ENCODE data around the gene KCNT1.

Gene KCNT1

DNA sequence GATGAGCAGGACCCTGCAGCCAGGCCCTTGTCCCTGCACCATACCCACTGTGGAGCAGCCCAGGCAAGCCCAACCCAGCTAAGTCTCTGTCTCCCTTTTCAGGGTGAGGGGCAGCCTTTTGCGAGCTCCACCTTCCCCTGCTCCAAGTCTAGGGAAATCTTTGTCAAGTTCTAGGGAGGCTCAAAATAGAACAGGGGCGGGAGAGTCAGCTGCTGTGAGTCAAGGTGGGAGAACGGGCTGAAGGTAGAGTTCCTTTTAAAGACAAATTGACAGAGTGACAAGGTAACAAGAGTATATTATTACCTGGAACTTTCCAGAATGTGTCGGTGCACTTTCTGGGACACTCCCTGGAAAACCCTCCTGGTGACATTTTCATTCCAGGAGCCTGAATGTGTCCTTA is 64.7 kb downstream of the KCNT1 start:
- Histone ChIP-seq H3K9me3 (ENCODE audit: insufficient read depth, low read depth, low read length) (peaks cover 13% of the 10 kb centered on the region; the same call in 1 of the 2 replicates), H3K36me3 (ENCODE audit: insufficient read depth, low read depth, low read length) (no peaks in the 10 kb centered on the region), H3K27me3 (ENCODE audit: insufficient read depth, low read length) (no peaks in the 10 kb centered on the region), H3K4me1 (ENCODE audit: insufficient read depth, low read length) (no peaks in the 10 kb centered on the region), H3K4me3 (ENCODE audit: low read length) (no peak overlapping the region), H3K9ac (ENCODE audit: low read depth, low read length) (no peak overlapping the region), H3K27ac (ENCODE audit: low read length) (no peak overlapping the region)

DNA sequence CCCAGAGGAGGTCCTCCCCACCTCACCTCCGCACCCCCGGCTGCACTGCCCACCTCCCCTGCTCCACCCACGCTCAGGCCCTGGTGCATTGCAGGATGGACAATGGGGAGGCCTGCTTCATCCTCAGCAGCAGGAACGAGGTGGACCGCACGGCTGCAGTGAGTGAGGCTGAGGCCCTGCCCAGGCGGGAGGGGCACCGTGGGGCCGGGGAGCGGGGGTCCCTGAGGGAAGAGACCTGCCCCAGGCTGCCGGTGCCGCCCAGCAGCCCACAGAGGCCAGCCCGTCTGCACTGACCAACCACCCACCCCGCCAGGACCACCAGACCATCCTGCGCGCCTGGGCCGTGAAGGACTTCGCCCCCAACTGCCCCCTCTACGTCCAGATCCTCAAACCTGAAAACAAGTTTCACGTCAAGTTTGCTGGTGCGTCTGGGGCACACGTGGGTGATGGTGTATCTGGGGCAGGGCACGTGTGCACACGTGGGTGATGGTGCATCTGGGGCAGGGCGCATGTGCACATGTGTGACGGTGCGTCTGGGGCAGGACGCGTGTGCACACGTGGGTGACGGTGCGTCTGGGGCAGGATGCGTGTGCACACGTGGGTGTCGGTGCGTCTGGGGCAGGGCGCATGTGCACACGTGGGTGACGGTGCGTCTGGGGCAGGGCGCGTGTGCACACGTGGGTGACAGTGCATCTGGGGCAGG is 66.7 kb downstream of the KCNT1 start:
- no peak overlapping the region for H3K9ac ChIP-seq (ENCODE audit: low read depth, low read length)
- no peaks in the 10 kb centered on the region for H3K4me1 ChIP-seq (ENCODE audit: insufficient read depth, low read length)
- H3K9me3 ChIP-seq (ENCODE audit: insufficient read depth, low read depth, low read length): peaks cover 13% of the 10 kb centered on the region; the same call in 1 of the 2 replicates
- H3K27me3 ChIP-seq (ENCODE audit: insufficient read depth, low read length): no peaks in the 10 kb centered on the region
- no peak overlapping the region for H3K27ac ChIP-seq (ENCODE audit: low read length)
- no peaks in the 10 kb centered on the region for H3K36me3 ChIP-seq (ENCODE audit: insufficient read depth, low read depth, low read length)
- H3K4me3 ChIP-seq (ENCODE audit: low read length): no peak overlapping the region

DNA sequence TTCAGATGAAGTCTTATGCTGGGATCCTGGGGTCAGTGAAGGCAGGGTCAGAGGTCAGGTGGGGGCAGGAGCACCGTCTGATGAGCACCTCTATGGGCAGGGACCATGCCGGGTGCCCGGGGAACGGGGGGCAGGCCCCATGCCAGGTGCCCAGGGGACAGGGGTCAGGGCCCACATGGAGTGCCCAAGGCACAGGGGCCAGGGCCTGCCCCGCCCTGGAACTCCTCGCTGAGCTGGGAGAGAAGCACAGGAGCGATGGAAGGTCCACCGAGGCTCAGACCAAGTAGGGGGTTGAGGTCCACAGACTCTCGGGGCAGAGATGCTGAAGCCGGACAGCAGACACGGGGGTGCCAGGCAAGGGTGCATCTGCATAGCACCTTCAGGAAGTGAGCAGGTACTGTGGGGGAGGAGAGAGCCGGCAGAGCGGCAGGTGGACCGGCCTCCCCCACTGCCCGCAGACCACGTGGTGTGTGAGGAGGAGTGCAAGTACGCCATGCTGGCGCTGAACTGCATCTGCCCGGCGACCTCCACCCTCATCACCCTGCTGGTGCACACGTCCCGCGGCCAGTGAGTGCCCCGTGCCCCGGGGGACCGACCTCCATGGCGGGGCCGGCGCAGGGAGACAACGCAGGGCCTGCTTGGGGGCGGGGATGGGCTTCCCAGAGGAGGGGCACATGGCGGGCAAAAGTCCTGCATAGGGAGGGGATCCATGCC is 67.7 kb downstream of the KCNT1 start:
- Histone ChIP-seq H3K36me3 (ENCODE audit: insufficient read depth, low read depth, low read length) (no peaks in the 10 kb centered on the region), H3K9ac (ENCODE audit: low read depth, low read length) (no peak overlapping the region), H3K4me1 (ENCODE audit: insufficient read depth, low read length) (no peaks in the 10 kb centered on the region), H3K27me3 (ENCODE audit: insufficient read depth, low read length) (no peaks in the 10 kb centered on the region), H3K4me3 (ENCODE audit: low read length) (no peak overlapping the region), H3K27ac (ENCODE audit: low read length) (no peak overlapping the region), H3K9me3 (ENCODE audit: insufficient read depth, low read depth, low read length) (peaks cover 13% of the 10 kb centered on the region; the same call in 1 of the 2 replicates)

DNA sequence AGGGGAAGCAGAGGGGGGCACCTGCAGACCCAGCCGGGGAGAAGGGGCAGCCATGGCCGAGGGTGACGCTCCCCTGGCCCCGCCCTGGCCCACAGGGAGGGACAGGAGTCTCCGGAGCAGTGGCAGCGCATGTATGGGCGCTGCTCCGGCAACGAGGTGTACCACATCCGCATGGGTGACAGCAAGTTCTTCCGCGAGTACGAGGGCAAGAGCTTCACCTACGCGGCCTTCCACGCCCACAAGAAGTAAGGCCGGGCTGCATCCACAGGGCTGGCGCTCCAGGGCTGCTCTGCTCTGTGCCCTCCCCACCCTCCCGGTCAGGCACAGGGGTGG is 68.2 kb downstream of the KCNT1 start:
- H3K4me1 ChIP-seq (ENCODE audit: insufficient read depth, low read length): no peaks in the 10 kb centered on the region
- no peaks in the 10 kb centered on the region for H3K27me3 ChIP-seq (ENCODE audit: insufficient read depth, low read length)
- H3K4me3 ChIP-seq (ENCODE audit: low read length): no peak overlapping the region
- no peaks in the 10 kb centered on the region for H3K36me3 ChIP-seq (ENCODE audit: insufficient read depth, low read depth, low read length)
- H3K9me3 ChIP-seq (ENCODE audit: insufficient read depth, low read depth, low read length): peaks cover 13% of the 10 kb centered on the region; the same call in 1 of the 2 replicates
- no peak overlapping the region for H3K9ac ChIP-seq (ENCODE audit: low read depth, low read length)
- no peak overlapping the region for H3K27ac ChIP-seq (ENCODE audit: low read length)

DNA sequence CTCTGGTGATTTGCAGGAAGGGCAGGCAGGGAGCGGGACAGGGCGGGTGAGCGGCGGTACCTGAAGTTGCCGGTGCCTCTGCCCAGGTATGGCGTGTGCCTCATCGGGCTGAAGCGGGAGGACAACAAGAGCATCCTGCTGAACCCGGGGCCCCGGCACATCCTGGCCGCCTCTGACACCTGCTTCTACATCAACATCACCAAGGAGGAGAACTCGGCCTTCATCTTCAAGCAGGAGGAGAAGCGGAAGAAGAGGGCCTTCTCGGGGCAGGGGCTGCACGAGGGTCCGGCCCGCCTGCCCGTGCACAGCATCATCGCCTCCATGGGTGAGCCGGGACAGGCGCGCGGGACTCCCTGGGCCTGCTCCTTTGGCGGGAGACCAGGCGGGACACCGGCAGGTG is 68.8 kb downstream of the KCNT1 start:
- Histone ChIP-seq H3K36me3 (ENCODE audit: insufficient read depth, low read depth, low read length) (no peaks in the 10 kb centered on the region), H3K9me3 (ENCODE audit: insufficient read depth, low read depth, low read length) (peaks cover 12% of the 10 kb centered on the region; the same call in 1 of the 2 replicates)

DNA sequence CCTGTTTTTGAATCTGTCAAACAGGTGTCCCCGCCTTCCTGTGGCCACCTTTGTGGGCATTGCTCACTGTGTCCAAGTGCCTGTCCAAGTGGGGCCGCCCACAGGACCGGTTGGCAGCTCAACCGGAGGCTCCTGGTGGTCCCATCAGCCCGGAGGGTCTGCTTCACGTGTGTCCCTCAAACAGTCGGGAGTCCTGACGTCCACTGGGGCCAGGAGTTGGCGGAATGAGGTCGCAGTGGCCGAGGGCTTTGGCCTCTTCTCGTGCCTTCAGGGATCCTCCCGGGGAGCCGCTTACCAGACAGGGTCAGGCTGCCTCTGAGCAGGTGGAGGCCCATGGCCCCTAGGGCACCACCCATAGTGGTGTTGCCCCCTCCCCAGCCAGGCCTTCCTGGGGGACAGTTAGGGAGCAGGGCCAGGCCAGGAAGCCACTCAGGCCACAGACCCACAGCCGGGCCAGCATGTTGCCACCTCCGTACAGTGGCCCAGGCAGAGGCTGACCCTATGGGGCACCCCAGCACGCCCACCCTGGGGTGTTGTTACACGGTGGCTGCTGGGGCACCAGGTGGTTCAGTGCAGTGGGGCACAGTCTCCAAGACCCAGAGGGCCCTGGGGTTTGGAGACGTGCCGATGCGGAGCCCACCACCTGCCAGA is 69.5 kb downstream of the KCNT1 start:
- Histone ChIP-seq H3K4me3 (ENCODE audit: low read length) (no peak overlapping the region), H3K36me3 (ENCODE audit: insufficient read depth, low read depth, low read length) (no peaks in the 10 kb centered on the region), H3K27me3 (ENCODE audit: insufficient read depth, low read length) (no peaks in the 10 kb centered on the region)

More for the DNA sequence above, 68.8 kb downstream of the KCNT1 start:
- H3K4me3 ChIP-seq (ENCODE audit: low read length): no peak overlapping the region
- H3K9ac ChIP-seq (ENCODE audit: low read depth, low read length): no peak overlapping the region
- H3K27me3 ChIP-seq (ENCODE audit: insufficient read depth, low read length): no peaks in the 10 kb centered on the region
- no peak overlapping the region for H3K27ac ChIP-seq (ENCODE audit: low read length)
- no peaks in the 10 kb centered on the region for H3K4me1 ChIP-seq (ENCODE audit: insufficient read depth, low read length)

DNA sequence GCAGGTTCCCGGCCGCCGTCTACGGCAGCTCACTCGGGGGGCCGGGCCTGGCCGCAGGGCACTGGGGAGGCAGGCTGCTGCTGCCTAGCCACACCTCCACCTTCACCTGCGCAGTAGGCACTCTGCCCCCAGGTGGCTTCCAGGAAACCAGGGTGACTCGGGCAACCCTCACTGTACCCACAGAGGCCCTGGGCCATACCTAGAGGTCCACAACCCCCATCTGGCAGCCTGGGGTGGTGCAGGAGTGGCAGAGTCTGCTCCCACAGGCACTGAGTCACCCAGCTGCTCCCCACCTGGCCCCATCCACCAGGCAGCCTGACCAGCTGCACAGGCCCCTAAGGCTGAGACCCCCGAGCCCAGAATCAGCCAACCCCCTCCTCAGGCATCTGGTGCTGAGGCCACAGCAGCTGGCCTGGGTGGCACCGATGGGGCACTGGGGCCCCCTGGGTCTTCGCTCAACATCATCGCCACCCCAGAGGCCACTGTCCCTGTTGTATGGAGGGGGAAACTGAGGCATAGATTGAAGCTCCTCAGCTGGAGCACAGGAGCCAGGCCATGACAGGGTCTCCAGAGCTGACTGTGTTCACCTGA is 70.2 kb downstream of the KCNT1 start:
- Histone ChIP-seq H3K4me3 (ENCODE audit: low read length) (no peak overlapping the region), H3K27ac (ENCODE audit: low read length) (no peak overlapping the region), H3K9ac (ENCODE audit: low read depth, low read length) (no peak overlapping the region), H3K36me3 (ENCODE audit: insufficient read depth, low read depth, low read length) (no peaks in the 10 kb centered on the region), H3K27me3 (ENCODE audit: insufficient read depth, low read length) (no peaks in the 10 kb centered on the region), H3K4me1 (ENCODE audit: insufficient read depth, low read length) (no peaks in the 10 kb centered on the region), H3K9me3 (ENCODE audit: insufficient read depth, low read depth, low read length) (no peaks in the 10 kb centered on the region)

More for the DNA sequence above, 69.5 kb downstream of the KCNT1 start:
- Histone ChIP-seq H3K27ac (ENCODE audit: low read length) (no peak overlapping the region), H3K9me3 (ENCODE audit: insufficient read depth, low read depth, low read length) (peaks cover 4% of the 10 kb centered on the region; the same call in 1 of the 2 replicates), H3K9ac (ENCODE audit: low read depth, low read length) (no peak overlapping the region), H3K4me1 (ENCODE audit: insufficient read depth, low read length) (no peaks in the 10 kb centered on the region)

DNA sequence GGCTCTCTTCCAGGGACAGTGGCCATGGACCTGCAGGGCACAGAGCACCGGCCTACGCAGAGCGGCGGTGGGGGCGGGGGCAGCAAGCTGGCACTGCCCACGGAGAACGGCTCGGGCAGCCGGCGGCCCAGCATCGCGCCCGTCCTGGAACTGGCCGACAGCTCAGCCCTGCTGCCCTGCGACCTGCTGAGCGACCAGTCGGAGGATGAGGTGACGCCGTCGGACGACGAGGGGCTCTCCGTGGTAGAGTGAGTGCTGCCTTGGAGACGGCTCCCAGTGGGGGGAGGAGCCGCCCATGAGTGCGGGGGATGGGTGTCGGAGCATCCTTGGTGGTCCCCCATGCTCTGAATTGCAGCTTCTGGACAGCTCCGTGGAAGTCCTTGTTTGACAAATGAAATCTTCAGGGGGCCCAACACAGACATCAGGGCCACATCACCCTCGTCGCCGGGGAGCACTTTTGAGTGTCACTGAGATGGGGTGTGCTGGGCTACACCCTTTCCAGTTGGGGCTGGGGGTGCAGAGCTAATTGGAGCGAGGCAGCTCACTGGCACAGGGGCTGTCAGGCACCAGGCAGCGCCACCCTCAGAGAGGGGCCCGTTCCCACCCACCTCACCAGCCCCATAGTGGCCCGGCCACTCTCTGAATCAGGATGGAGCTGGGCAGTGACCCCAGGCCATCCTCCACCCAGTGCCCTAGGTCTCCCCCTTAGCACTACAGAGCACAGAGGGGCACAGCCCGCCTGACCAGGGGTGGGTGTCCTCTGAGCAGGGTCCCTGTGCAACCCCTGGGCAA is 70.9 kb downstream of the KCNT1 start:
- H3K27me3 ChIP-seq (ENCODE audit: insufficient read depth, low read length): no peaks in the 10 kb centered on the region
- no peaks in the 10 kb centered on the region for H3K36me3 ChIP-seq (ENCODE audit: insufficient read depth, low read depth, low read length)
- H3K27ac ChIP-seq (ENCODE audit: low read length): no peak overlapping the region
- no peak overlapping the region for H3K9ac ChIP-seq (ENCODE audit: low read depth, low read length)
- no peak overlapping the region for H3K4me3 ChIP-seq (ENCODE audit: low read length)
- H3K4me1 ChIP-seq (ENCODE audit: insufficient read depth, low read length): no peaks in the 10 kb centered on the region
- no peaks in the 10 kb centered on the region for H3K9me3 ChIP-seq (ENCODE audit: insufficient read depth, low read depth, low read length)

DNA sequence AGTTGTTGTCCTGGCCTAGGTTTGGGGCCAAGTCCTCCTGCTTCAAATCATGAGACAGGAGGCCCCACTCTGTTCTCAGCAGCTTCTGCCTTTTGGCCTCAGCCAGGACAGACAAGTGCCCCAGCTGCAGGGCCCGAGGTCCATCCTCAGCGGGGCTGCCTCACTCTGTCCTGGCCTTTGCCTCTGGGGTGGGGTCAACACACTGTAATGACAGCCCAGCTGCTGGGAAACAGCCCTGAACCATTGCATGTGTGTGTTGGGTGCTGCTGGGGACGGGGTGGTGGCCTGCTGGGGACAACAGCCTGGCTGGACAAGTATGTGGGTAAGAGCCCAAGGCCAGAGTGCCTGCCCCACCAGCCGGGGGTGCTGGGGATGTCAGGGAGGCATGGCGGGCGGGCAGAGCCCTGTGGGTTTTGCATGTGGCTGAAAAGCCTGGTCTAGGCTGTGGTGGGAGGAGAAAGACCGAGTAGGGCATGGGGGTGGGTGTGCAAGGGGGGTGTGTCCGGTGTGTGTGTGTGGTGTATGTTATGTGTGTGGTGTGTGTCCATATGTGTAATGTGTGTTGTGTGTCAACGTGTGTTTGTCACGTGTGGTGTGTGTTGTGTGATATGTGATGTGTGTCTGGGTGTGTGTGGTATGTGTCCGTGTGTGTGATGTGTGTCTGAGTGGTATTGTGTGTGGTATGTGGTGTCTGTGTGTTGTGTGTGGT is 71.7 kb downstream of the KCNT1 start:
- H3K27ac ChIP-seq (ENCODE audit: low read length): no peak overlapping the region
- no peaks in the 10 kb centered on the region for H3K4me1 ChIP-seq (ENCODE audit: insufficient read depth, low read length)
- no peaks in the 10 kb centered on the region for H3K27me3 ChIP-seq (ENCODE audit: insufficient read depth, low read length)
- H3K4me3 ChIP-seq (ENCODE audit: low read length): no peak overlapping the region
- H3K36me3 ChIP-seq (ENCODE audit: insufficient read depth, low read depth, low read length): no peaks in the 10 kb centered on the region
- no peaks in the 10 kb centered on the region for H3K9me3 ChIP-seq (ENCODE audit: insufficient read depth, low read depth, low read length)
- H3K9ac ChIP-seq (ENCODE audit: low read depth, low read length): no peak overlapping the region

DNA sequence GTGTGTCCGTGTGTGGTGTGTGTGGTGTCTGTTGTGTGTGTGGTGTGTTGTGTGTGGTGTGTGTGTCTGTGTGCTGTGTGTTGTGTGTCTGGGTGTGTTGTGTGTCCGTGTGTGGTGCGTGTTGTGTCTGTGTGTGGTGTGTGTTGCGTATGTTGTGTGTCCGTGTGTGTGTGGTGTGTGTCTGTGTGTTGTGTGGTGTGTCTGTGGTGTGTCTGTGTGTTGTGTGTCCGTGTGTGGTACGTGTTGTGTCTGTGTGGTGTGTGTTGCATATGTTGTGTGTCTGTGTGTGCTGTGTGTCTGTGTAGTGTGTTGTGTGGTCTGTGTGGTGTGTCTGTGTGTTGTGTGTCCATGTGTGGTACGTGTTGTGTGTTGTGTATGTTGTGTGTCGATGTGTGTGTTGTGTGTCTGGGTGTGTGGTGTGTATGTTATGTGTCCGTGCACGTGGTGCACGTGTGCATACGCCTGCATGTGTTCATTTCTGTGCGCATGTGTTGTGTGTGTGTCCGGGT is 72.3 kb downstream of the KCNT1 start:
- no peak overlapping the region for H3K4me3 ChIP-seq (ENCODE audit: low read length)
- no peak overlapping the region for H3K27ac ChIP-seq (ENCODE audit: low read length)
- no peaks in the 10 kb centered on the region for H3K27me3 ChIP-seq (ENCODE audit: insufficient read depth, low read length)
- H3K9ac ChIP-seq (ENCODE audit: low read depth, low read length): no peak overlapping the region
- H3K4me1 ChIP-seq (ENCODE audit: insufficient read depth, low read length): no peaks in the 10 kb centered on the region
- no peaks in the 10 kb centered on the region for H3K9me3 ChIP-seq (ENCODE audit: insufficient read depth, low read depth, low read length)
- no peaks in the 10 kb centered on the region for H3K36me3 ChIP-seq (ENCODE audit: insufficient read depth, low read depth, low read length)

All from iPS-20b (cell line).